Measurements from ENCODE around the gene LSP1. TPM values are rescaled to one million over a fixed set of nuclear protein-coding genes. Genes with fewer than 3 reads are reported as not detected.

Gene LSP1
- total RNA-seq, 1 experiment from 2014 or later: not detected

DNA sequence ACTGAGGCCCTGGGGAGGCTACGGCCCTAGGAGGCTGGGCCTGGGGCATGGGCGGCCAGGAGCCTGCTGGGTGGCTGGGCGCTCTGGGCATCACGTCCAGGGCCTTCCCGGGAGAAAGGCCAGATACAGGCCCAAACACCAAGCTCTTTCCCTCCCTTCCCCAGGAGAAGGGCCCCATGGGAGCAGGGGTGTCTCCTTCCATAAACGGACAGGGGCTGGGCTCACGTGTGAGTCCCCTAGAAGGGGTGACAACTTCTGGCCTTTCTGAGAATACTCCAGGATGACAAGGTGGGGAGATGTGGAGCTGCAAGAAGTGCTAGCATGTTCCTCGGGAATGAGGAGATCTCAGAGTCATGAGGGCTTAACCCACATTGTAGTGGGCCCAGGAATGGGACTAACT, 37.6 kb upstream of the LSP1 start:
- intact Hi-C loops (cut with micrococcal nuclease; ENCODE audit: unreplicated experiment): no loop called here
- Histone ChIP-seq H3K4me3 (ENCODE audit: low read depth, low read length, poor library complexity, severe bottlenecking) (no peak overlapping the region), H3K4me1 (ENCODE audit: insufficient read depth, low read length, poor library complexity, severe bottlenecking) (no peaks in the 10 kb centered on the region), H3K36me3 (ENCODE audit: insufficient read depth, low read length, poor library complexity, severe bottlenecking) (no peaks in the 10 kb centered on the region), H3K9me3 (ENCODE audit: low read depth, low read length, poor library complexity, severe bottlenecking) (no peaks in the 10 kb centered on the region), H3K27ac (ENCODE audit: low read depth, low read length, poor library complexity, severe bottlenecking) (no peak overlapping the region), H3K27me3 (replicated peaks; ENCODE audit: insufficient read depth, low read depth, low read length, poor library complexity) (peaks cover 8% of the 10 kb centered on the region)
- DNase-seq (ENCODE audit: low spot score): no peak
- TF ChIP-seq CTCF (conservative IDR thresholded peaks at IDR 0.05; ENCODE audit: low read depth, low read length) (no peak), EZH2 (IDR thresholded peaks at IDR 0.05; ENCODE audit: borderline replicate concordance, low read depth, low read length, poor library complexity, severe bottlenecking) (no peak)
- ChIA-PET CTCF (no interaction called here), POLR2A (ENCODE audit: low non-redundant PET) (no interaction called here)
- BruUV-seq (replicated peaks): no TSS peak

GRCh38 chr11:1815751-1816150, 37.1 kb upstream of the LSP1 start:
- Histone ChIP-seq H3K27ac (ENCODE audit: low read depth, low read length, poor library complexity, severe bottlenecking) (no peak overlapping the region), H3K36me3 (ENCODE audit: insufficient read depth, low read length, poor library complexity, severe bottlenecking) (no peaks in the 10 kb centered on the region), H3K9me3 (ENCODE audit: low read depth, low read length, poor library complexity, severe bottlenecking) (no peaks in the 10 kb centered on the region), H3K27me3 (replicated peaks; ENCODE audit: insufficient read depth, low read depth, low read length, poor library complexity) (peaks cover 5% of the 10 kb centered on the region), H3K4me1 (ENCODE audit: insufficient read depth, low read length, poor library complexity, severe bottlenecking) (no peaks in the 10 kb centered on the region), H3K4me3 (ENCODE audit: low read depth, low read length, poor library complexity, severe bottlenecking) (no peak overlapping the region)
- DNase-seq (ENCODE audit: low spot score): no peak
- TF ChIP-seq EZH2 (IDR thresholded peaks at IDR 0.05; ENCODE audit: borderline replicate concordance, low read depth, low read length, poor library complexity, severe bottlenecking) (no peak), CTCF (conservative IDR thresholded peaks at IDR 0.05; ENCODE audit: low read depth, low read length) (no peak)
- intact Hi-C loops (cut with micrococcal nuclease; ENCODE audit: unreplicated experiment): no loop called here
- BruUV-seq (replicated peaks): no TSS peak
- ChIA-PET CTCF (no interaction called here), POLR2A (ENCODE audit: low non-redundant PET) (no interaction called here)

GRCh38 chr11:1817000-1817399, 35.9 kb upstream of the LSP1 start:
- no peak overlapping the region for H3K27ac ChIP-seq (ENCODE audit: low read depth, low read length, poor library complexity, severe bottlenecking)
- POLR2A ChIA-PET (ENCODE audit: low non-redundant PET): no interaction called here
- BruUV-seq (replicated peaks): no TSS peak
- intact Hi-C loops (cut with micrococcal nuclease; ENCODE audit: unreplicated experiment): no loop called here
- H3K4me3 ChIP-seq (ENCODE audit: low read depth, low read length, poor library complexity, severe bottlenecking): no peak overlapping the region
- H3K27me3 ChIP-seq (replicated peaks; ENCODE audit: insufficient read depth, low read depth, low read length, poor library complexity): no peaks in the 10 kb centered on the region
- H3K4me1 ChIP-seq (ENCODE audit: insufficient read depth, low read length, poor library complexity, severe bottlenecking): no peaks in the 10 kb centered on the region
- DNase-seq (ENCODE audit: low spot score): no peak
- no peaks in the 10 kb centered on the region for H3K9me3 ChIP-seq (ENCODE audit: low read depth, low read length, poor library complexity, severe bottlenecking)
- CTCF ChIA-PET: no interaction called here
- no peaks in the 10 kb centered on the region for H3K36me3 ChIP-seq (ENCODE audit: insufficient read depth, low read length, poor library complexity, severe bottlenecking)
- no peak for TF ChIP-seq EZH2 (IDR thresholded peaks at IDR 0.05; ENCODE audit: borderline replicate concordance, low read depth, low read length, poor library complexity, severe bottlenecking)
- no peak for TF ChIP-seq CTCF (conservative IDR thresholded peaks at IDR 0.05; ENCODE audit: low read depth, low read length)

Data from A673 (cell line).